Right hindlimb (tissue), 1 donor: Measurements from ENCODE around the gene ATP6V0E1.
A peak's percentile ranks its signal among the peaks of the same experiment; 100 is the strongest.

ENCODE experiments used
- DNase-seq: peaks from one replicate; pipeline ENCODE4 v3.0.0-alpha.2; 2018

Gene ATP6V0E1

DNA sequence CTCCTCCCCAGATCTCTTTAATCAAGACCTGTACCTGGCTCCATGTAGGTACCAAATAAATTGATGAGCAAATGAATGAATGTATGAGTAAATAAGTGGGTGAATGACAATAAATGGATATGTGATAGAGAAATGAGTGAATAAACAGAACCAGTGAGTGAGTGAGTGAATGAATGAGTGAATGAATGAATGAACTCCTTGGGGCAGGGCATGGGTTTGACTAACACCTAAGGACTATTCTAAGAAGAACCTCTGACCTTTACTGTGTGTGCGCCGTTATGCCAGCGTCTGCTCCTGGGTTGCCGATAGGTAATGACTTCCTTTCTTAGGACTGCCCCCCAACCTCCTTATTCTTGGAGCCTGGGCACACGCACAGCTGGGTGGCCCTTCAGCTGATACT lies 26.1 kb upstream of the ATP6V0E1 start:
- DNase-seq: no peak

DNA sequence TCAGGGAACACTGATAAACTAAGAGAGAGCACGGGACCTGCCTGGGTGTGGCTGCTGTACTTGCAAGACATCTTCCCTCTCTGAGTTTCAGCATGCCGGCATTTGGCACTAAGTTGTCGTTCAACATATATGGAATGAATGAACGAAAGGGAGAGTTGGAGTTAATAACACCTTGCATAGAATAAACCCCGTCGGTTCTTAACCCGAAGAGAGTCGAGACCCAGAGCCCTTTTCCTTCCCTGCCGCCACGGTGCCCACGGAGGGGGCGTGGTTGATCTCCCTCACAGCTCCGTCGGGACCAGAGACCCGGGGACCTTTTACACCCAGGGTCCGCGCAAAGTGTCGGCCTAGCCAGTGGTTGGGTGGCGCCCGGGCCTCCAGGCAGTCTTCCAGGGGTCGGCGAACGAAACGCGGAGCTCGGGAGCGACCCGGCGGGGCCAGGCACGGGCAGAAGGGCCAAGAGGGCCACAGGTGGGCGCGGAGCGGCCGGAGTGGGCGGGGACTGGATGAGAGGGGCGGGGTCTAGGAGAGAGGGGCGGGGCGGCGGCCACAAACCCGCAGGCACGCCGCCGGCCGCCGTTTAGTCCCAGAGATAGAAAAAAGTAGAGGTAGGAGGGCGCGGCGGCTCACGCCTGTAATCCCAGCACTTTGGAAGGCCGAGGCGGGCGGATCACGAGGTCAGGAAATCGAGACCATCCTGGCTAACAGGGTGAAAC lies 25.1 kb upstream of the ATP6V0E1 start:
- peak; percentile 61 for DNase-seq

DNA sequence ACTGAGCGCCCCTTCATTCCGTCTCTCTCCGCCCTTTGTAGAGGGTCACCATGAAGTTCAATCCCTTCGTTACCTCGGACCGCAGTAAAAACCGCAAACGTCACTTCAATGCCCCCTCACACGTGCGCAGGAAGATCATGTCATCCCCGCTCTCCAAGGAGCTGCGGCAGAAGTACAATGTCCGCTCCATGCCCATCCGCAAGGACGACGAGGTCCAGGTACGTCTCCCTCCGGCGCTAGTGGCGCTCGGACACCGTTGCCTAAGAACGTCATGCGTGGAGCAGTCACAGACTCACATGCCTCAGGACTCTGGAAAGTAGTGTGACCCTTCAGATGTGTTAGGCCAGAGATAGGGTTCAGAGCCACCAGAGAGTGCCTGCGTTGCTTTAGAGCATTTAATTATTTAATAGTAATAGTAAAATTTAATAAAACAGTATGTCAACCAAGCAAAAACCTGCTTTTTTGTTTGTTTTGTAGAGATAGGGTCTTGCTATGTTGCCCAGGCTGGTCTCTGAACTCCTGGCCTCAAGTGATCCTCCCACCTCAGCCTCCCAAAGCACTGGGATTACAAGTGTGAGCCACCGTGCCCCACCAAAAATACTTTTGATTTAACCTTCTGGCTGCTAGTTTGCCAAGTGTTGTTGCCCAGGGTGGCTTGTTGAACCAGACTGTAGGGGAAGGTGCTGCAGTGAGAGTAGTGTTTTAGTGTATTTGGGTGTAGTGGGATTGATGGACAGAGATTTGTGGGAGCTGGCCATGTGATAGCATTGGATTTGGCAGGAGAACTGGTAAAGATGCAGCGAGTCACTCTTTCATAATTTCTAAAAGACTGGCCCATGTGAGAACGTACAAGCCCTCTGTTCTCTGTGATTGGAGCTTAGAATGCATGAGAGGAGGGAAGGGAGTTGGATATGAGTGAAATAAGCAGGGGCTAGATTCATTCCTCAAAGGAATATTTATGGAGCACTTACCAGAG lies 23.5 kb upstream of the ATP6V0E1 start:
- DNase-seq: no peak

DNA sequence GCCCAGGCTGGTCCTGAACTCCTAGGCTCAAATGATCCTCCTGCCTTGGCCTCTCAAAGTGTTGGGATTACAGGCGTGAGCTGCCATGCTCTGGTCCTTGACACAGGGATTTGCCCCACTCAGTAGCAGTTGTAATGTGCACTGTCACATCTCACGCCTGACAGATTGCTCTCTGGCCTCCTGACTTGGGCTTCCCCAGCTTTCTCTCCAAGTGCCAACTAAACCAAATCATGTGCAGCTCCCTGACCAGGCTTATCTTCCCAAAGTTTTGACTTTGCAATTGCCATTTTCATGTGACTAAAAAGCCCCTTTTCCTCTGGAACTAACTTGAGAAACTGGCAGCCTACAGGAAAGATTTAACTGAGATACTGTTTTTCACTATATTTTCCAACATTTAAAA lies 13.7 kb upstream of the ATP6V0E1 start:
- DNase-seq: no peak

DNA sequence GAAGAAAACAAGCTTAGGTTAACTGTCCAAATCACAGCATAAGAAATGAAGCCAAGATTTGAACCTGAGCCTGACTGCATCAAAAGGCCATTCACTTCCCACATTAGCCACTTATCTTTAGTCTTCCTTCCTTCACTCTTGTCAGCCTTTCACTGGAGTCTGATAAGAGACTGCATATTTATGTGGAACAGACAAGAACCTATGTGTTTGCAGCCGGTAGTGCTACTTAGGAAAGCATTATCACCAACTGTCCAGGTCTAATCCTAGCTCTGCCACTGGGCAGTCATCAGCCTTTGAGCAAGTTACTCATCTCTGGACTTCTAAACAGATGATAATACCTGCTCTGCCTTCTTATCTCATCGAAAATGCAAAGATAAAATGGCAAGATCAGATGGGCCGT lies 12.1 kb upstream of the ATP6V0E1 start:
- no peak for DNase-seq

DNA sequence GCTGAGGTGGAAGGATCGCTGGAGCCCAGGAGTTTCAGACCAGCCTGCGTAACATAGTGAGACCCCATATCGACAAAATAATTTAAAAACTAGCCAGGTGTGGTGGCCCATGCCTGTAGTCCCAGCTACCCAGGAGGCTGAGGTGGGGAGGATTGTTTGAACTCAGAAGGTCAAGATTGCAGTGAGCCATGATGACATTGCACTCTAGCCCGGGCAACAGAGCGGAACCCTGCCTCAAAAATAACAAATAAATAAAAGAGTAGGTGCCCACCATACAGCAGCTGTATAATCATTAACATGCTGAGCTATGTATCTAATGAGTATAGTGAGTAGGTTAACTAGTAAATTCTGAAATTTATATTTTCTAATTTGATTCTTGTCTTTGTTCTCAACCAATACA lies 11.0 kb upstream of the ATP6V0E1 start:
- DNase-seq: no peak

DNA sequence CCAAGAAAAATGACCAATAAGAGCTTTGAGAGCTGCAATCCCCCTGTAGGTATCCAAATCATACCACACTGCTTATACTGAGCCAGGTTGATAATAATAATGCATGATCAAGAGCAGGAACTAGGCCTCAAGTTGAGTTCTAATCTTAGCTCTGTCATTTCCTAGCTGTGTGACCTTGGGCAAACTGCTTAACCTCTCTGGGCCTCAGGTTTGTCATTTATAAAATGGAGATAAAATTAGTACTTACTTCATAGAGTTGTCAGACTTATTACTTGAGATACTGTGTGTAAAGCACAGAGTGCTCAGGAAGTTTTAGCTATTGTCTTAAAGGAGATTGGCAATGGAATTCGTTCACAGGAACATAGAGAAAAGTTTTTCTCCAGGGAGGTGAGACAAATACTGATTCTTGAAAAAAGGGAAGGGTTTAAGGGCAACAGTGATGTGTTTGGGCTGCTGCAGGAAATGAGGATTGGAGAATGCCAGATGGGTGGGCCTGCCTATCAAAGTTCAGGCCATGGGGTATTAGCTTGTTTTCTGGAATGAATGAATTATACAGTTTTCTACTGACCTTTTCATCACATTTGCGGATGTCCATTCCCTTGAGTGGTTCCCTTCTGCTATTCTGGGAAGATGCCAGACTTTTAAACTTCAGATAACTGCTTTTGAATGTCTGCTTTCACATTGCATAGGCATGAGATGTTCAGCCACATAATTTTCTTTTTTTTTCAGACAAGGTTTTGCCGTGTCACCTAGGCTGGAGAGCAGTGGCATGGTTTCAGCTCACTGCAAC lies 10.2 kb upstream of the ATP6V0E1 start:
- DNase-seq: no peak

DNA sequence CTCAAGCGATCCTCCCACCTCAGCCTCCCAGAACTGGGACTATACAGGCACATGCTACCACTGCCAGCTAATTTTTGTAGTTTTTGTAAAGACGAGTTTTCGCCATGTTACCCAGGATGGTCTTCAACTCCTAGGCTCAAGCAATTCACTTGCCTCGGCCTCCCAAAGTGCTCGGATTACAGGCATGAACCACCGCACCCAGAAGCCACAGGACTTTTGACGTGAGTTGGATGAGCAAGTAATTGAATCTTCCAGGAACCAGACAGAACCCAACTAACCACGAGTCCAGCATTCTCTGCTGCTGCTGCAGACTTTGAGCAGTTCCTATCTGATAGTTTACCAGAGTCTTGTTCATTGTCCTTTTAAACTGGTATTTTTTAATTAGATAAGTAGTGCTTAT lies 9.6 kb upstream of the ATP6V0E1 start:
- DNase-seq: no peak

DNA sequence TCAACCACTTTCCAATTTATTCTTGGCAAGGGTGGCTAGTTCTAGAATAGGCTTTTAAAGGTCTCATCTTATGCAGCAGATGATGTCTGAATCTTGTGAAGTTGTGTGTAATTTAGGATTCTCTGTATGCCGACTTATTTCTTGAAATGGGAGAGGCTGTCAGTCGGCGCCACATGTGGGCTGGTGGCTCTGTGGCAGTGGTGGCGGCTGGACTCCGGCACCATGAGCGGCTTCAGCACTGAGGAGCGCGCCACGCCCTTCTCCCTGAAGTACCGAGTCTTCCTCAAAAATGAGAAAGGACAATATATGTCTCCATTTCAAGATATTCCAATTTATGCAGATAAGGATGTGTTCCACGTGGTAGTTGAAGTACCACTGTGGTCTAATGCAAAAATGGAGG lies 8.3 kb upstream of the ATP6V0E1 start:
- no peak for DNase-seq

DNA sequence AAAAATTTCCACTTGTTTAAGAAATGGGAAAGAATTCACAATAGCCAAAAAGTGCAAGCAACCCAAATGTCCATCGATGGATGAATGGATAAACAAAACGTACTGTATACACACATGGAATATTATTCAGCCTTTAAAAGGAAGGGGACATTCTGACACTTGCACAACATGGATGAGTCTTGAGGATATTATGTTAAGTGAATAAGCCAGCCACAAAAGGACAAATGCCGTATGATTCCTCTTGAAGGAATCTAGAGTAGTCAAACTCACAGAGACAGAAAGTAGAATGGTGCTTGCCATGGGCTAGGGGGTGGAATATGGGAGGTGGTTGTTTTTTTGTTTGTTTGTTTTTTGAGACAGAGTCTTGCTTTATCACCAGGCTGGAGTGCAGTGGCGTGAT lies 3.8 kb upstream of the ATP6V0E1 start:
- DNase-seq: no peak

DNA sequence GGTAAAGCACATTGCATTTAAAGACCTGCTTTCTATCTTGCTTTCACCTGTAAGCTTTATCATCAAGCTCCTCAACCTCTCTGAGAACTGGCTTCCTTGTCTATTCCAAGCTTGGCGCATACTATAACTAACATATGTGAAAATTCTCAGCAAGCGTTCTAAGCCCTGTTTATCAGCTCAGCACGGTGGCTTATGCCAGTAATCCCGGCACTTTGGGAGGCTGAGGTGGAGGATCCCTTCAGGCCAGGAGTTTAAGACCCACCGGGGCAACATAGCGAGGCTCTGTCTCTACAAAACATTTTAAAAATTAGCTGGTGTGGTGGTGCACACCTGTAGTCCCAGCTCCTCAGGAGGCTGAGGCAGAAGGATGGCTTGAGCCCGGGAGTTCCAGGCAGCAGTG lies 1.6 kb upstream of the ATP6V0E1 start:
- DNase-seq: no peak

DNA sequence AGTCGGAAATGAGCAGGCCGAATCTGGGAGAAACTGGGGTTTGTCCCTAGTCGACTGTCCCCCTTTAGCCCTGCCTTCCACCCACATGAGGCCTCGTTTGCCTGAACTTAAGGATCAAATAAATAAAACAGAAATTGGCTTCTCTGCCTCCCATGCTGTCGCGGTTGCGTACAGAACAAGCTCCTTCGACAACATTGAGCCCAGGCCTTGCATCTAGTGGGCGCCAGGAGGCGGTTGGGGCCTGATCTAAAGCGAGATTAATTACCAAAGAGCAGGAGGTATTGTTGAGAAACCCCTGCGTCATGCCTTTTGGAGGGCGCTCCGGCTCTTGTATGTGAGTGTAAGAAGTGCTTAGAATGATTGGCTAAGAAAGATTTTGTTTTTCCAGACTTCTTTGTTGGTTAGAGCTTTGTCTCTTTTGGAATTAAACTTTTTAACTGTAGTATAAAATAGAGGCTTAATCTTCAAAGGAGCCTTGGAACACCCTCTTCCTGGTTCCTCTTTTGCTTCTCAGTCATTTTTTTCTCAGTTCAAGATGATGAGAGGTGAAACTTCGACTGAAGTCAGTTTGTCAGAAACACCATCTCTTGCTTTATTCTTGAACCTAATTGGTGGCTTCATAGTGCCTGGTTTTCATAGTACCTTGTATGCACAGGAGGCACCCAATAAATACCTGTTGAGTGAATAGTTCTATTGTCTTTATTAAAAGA lies 828 bp downstream of the ATP6V0E1 start:
- peak; percentile 70 for DNase-seq

DNA sequence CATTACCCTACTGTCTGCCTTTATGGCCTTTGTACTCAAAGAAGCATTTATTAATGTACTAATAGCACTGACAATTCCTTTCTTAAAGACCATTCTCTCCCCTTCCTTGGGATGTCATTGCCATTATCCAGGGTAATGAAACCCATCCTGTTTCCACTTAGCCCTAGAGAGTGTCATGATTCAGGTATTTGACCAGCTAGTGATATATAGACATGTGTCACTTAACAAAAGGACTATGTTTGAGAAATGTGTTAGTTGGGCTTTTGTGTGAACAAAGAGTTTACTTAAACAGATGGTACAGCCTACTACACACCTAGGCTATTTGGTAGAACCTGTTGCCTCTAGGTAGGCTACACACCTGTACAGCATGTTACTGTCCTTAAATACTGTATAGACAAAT lies 2.0 kb downstream of the ATP6V0E1 start:
- no peak for DNase-seq

DNA sequence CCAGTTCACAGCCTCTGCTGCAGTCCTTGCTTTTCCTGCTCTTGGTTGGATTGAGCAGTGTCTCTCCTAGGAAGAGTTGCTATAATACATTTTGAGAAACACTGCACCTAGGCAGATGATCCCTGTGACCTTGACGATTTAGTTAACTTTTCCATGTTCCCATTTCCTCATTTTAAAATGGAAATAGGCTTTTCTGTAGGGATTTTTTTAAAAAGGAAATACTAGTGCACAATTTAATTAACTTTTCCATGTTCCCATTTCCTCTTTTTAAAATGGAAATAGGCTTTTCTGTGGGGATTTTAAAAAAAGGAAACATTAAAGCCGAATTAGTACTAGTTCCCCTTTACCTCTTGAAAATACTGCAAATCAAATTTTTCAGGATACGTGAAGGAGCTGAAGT lies 4.7 kb downstream of the ATP6V0E1 start:
- no peak for DNase-seq

DNA sequence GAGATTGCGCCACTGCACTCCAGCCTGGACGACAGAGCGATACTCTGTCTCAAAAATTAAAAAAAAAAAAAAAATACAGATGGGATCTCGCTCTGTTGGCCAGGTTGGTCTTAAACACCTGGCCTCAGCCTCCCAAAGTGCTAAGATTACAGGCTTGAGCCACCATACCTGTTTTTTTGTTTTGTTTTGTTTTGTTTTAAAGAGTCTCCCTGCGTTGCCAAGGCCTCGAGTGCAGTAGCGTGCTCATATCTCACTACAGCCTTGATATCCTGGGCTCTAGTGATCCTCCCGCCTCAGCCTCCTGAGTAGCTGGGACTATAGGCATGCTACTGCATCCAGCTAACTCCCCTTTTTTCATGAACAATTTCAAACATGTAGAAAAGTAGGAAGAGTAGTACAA lies 7.2 kb downstream of the ATP6V0E1 start:
- DNase-seq: no peak

DNA sequence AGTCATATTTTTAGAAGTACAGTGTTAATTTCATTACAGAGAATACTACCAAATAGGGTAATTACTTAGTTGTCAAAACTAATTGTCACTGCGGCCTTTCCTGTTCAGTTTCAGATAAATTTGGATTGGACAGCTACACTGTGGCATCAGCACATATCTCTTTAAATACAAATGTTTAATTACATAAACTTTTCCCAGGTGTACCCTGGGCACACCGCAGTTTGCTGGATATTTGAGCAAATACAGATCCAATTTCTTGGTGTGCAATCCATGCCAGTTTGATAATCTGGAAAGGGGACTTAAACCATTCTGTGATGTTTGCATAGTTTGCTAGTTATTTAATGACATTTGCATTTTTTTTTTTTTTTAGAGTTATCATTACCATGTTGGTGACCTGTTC lies 10.8 kb downstream of the ATP6V0E1 start:
- no peak for DNase-seq

DNA sequence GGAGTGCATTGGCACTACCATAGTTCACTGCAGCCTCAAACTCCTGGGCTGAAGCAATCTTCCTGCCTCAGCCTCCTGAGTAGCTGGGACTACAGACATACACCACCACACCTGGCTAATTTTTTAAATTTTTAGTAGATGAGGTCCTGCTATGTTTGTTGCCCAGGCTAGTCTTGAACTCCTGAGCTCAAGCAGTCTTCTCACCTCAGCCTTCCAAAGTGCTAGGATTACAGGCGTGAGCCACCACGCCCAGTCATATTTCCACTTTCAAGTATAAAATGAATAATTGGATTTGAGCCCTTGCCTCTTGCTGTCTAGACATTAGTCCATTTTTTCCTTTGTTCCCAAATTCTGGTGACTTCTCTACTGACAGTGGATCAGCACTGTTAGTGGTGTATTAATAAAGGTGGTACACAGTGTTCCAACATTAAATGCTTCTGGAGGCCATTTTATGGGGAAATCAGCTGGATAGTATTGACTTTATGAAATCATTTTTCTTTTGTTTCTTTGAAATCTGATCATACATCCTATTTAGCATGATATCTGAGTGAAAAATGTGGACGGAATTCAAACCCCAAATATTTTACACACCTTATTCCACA lies 15.9 kb downstream of the ATP6V0E1 start:
- no peak for DNase-seq

DNA sequence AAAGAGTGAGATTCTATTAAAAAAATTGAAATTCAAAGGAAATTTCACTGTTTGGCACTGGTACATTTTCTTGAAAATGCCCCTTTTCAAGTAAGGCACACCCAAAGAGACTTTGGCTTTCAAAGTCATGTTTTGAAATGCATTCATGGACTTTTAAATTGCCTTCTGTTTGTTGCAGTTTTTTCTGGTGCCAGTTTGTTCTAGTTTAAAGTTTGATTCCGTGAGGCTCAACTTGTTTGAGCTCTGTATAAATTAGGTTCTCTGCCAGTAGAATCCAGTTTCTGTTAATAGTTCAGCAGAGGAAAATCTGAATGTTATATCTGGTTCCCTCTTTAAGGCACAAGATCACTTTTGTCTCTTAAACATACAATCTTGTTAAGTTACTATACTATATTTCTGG lies 16.4 kb downstream of the ATP6V0E1 start:
- no peak for DNase-seq

DNA sequence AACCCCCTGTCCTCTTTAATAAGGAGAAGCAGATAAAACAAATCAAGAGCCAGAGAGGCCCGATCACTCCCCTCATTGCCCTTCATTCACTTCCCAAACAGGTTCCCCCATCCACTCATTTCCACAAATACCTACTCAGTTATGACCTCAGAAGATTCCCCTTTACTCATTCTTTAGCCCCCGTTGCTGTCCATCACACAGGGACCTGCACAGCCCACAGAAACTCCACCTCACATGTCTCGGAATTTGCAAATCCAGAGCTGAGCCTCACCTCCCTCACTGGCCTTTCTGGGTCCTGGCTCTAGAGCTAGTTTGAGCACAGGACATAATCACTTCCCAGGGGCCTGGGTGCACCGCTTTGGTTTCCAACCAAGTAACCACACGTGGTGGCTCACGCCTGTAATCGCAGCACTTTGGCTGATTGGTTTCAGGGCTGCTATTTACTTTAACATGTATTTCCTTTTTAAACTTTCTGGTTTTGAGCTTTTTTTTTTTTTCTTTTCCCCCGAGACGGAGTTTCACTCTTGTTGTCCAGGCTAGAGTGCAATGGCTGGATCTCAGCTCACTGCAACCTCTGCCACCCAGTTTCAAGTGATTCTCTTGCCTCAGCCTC lies 17.8 kb downstream of the ATP6V0E1 start:
- no peak for DNase-seq

DNA sequence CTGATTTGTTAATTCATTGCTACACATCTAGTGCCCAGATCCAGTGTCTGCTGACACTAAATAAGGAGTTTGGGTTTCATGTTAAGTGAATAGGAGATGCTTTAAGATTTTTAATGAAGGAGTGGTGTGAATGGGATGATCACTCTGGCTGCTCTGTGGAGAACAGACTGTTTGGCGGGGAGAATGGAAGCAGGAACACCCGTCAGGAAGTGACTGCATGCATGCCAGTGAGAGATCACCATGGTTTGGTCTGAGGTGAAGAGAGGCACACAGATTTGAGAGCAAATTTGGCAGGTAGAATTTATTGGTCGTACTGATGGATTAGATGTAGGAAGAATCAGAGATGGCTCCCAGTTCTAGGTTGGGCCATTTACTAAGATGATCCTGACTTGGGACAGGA lies 19.8 kb downstream of the ATP6V0E1 start:
- no peak for DNase-seq

DNA sequence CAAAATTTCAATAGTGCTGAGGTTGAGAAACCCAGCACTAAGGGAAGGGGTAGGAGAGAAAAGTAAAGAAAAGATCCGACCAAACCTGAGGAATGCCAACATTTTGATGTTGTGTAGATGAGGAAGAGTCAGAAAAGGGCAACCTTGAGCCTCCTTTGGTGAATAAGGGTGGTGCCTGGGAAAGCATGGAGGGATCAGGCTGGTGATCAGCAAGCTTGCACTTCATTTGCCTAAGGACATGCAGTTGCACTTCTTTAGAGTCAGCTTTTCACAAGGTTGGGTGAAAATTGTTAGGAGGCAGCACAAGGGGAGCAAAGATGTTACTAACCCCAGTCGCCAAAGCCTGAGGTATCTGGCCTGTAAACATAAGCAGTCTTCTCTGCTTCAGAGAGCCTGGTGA lies 20.4 kb downstream of the ATP6V0E1 start:
- no peak for DNase-seq

DNA sequence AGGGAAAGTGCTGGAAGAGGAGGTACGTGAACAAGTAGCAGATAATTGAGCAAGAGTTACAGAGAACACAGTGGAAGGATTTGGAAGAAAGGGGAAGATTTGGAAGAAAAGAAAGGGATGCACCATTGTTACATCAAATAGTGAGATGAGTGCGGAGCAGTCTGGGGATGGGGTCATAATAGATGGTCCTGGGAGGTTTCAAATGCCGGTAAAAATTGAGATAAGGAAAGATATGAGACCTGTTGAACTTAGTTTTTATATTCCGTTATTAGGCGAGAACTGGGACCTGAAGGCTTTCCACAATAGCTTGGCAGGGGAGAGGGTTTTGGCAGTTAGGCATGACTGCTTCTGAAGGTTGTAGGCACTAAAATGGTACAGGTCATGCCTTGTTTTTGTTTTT lies 20.9 kb downstream of the ATP6V0E1 start:
- no peak for DNase-seq
